HG02938 (cell line): Measurements from ENCODE around the gene RPL15.
A peak's percentile ranks its signal among the peaks of the same experiment; 100 is the strongest.

Experiments
- ATAC-seq: cut with Tn5 transposase; IDR thresholded peaks from one replicate; pipeline ENCODE4 v1.9.1; 2021; ENCODE audit warnings: mild to moderate bottlenecking, moderate library complexity; ENCODE audit not compliant: unreplicated experiment

RPL15 gene

GRCh38 chr3:23926736-23927135, 9.8 kb downstream of the RPL15 start:
- no peak for ATAC-seq

- ATAC-seq: no peak
Measured at GRCh38 chr3:23928524-23928923, 11.6 kb downstream of the RPL15 start.

- ATAC-seq: no peak
Measured at GRCh38 chr3:23931597-23931996, 14.7 kb downstream of the RPL15 start.

GRCh38 chr3:23932571-23932970, 15.6 kb downstream of the RPL15 start:
- no peak for ATAC-seq

- ATAC-seq: no peak
Measured at GRCh38 chr3:23934253-23934652, 17.3 kb downstream of the RPL15 start.

GRCh38 chr3:23937296-23937695, 20.4 kb downstream of the RPL15 start:
- no peak for ATAC-seq

GRCh38 chr3:23938688-23939087, 21.8 kb downstream of the RPL15 start:
- ATAC-seq: no peak

GRCh38 chr3:23940775-23941174, 23.8 kb downstream of the RPL15 start:
- no peak for ATAC-seq

- ATAC-seq: no peak
Measured at GRCh38 chr3:23941440-23941839, 24.5 kb downstream of the RPL15 start.

GRCh38 chr3:23942546-23942945, 25.6 kb downstream of the RPL15 start:
- ATAC-seq: no peak

- no peak for ATAC-seq
Measured at GRCh38 chr3:23944007-23944783, 27.3 kb downstream of the RPL15 start.

GRCh38 chr3:23944861-23945662, 28.1 kb downstream of the RPL15 start, which contains the start of gene NR1D2:
NR1D2 (plus strand) TSS chr3:23945286; CDS start chr3:23945579, 293 bp downstream.
- ATAC-seq: peak; percentile 45

GRCh38 chr3:23945663-23945912, 28.7 kb downstream of the RPL15 start:
- ATAC-seq: no peak

GRCh38 chr3:23945913-23946687, 29.2 kb downstream of the RPL15 start:
- peak; percentile 67 for ATAC-seq

GRCh38 chr3:23948761-23949160, 31.8 kb downstream of the RPL15 start:
- ATAC-seq: no peak

GRCh38 chr3:23949784-23950183, 32.9 kb downstream of the RPL15 start:
- ATAC-seq: peak; percentile 10

GRCh38 chr3:23950293-23950692, 33.4 kb downstream of the RPL15 start:
- ATAC-seq: peak; percentile 29

GRCh38 chr3:23952646-23953045, 35.7 kb downstream of the RPL15 start:
- ATAC-seq: no peak

- no peak for ATAC-seq
Measured at GRCh38 chr3:23953523-23953922, 36.6 kb downstream of the RPL15 start.

GRCh38 chr3:23954144-23954543, 37.2 kb downstream of the RPL15 start:
- ATAC-seq: no peak

GRCh38 chr3:23956701-23957100, 39.8 kb downstream of the RPL15 start:
- ATAC-seq: no peak
